Measurements from ENCODE around the gene MKRN1.

DNA sequence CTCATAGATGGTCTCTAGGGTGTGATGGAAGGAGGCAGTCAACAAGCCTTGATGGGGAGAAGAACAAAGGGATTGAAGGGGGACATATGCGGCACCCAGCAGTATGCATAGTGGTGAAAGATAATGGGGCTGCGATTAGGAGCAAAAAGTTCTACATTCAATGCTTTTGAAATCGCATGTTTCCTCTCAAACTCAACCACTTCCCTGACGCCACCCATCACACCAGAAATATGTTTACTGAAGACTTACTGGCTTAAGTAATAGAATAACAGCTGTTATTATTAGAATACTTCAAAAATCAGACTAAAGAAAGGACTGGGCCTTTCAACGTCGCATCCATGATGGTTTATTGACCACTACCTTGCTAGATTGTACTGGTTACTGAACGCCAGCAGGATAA, 31.5 kb downstream of the MKRN1 start:
- TF ChIP-seq, protein P1, sequence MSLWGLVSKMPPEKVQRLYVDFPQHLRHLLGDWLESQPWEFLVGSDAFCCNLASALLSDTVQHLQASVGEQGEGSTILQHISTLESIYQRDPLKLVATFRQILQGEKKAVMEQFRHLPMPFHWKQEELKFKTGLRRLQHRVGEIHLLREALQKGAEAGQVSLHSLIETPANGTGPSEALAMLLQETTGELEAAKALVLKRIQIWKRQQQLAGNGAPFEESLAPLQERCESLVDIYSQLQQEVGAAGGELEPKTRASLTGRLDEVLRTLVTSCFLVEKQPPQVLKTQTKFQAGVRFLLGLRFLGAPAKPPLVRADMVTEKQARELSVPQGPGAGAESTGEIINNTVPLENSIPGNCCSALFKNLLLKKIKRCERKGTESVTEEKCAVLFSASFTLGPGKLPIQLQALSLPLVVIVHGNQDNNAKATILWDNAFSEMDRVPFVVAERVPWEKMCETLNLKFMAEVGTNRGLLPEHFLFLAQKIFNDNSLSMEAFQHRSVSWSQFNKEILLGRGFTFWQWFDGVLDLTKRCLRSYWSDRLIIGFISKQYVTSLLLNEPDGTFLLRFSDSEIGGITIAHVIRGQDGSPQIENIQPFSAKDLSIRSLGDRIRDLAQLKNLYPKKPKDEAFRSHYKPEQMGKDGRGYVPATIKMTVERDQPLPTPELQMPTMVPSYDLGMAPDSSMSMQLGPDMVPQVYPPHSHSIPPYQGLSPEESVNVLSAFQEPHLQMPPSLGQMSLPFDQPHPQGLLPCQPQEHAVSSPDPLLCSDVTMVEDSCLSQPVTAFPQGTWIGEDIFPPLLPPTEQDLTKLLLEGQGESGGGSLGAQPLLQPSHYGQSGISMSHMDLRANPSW (CRISPR knock-in tag; conservative IDR thresholded peaks at IDR 0.05; ENCODE audit: low read depth) = no peak
- TF ChIP-seq, protein P2, sequence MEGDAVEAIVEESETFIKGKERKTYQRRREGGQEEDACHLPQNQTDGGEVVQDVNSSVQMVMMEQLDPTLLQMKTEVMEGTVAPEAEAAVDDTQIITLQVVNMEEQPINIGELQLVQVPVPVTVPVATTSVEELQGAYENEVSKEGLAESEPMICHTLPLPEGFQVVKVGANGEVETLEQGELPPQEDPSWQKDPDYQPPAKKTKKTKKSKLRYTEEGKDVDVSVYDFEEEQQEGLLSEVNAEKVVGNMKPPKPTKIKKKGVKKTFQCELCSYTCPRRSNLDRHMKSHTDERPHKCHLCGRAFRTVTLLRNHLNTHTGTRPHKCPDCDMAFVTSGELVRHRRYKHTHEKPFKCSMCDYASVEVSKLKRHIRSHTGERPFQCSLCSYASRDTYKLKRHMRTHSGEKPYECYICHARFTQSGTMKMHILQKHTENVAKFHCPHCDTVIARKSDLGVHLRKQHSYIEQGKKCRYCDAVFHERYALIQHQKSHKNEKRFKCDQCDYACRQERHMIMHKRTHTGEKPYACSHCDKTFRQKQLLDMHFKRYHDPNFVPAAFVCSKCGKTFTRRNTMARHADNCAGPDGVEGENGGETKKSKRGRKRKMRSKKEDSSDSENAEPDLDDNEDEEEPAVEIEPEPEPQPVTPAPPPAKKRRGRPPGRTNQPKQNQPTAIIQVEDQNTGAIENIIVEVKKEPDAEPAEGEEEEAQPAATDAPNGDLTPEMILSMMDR (IDR thresholded peaks at IDR 0.05) = no peak
- TF ChIP-seq RELA (CRISPR knock-in tag; IDR thresholded peaks at IDR 0.05; ENCODE audit: borderline replicate concordance) (no peak), ZNF138 (CRISPR knock-in tag; conservative IDR thresholded peaks at IDR 0.05) (no peak), USF2 (CRISPR knock-in tag; IDR thresholded peaks at IDR 0.05) (no peak)
